IMR-90 (cell line): ENCODE measurements around the gene SF3A2. TPM values are rescaled to one million over a fixed set of nuclear protein-coding genes. Genes with fewer than 3 reads are reported as not detected.

Experiments used
- ATAC-seq: fragments of 200-7000 bp; cut with Tn5 transposase; 2 replicates; pipeline ENCODE4 v1.9.1; 2020; ENCODE audit warnings: low read depth, mild to moderate bottlenecking, moderate library complexity
- BruUV-seq: library from RNA; stranded (reverse); fragments of 400-500 nt; replicated peaks from 2 replicates; lab custom pipeline; 2021; lab: Mats Ljungman, UMichigan
- CTCF ChIA-PET: fragments of 300-600 bp; formaldehyde crosslinking; extraction: SDS; loops from one replicate; lab custom pipeline; 2021; ENCODE audit warnings: antibody characterized with exemption; lab: Yijun Ruan, JAX
- POLR2A ChIA-PET: fragments of 300-600 bp; sonication (Branson Sonifier 250); formaldehyde crosslinking; loops from one replicate; lab custom pipeline; 2022; ENCODE audit warnings: antibody characterized with exemption; ENCODE audit not compliant: unreplicated experiment; lab: Charles Lee
- DNase-seq: peaks from one replicate; pipeline ENCODE4 v3.0.0; 2013
- H2AFZ ChIP-seq: replicated peaks from 2 replicates; pipeline ENCODE3; 2013; ENCODE audit warnings: low read length, mild to moderate bottlenecking; ENCODE audit not compliant: poor library complexity
- H2AK5ac ChIP-seq: 2 replicates; pipeline ENCODE4 v1.6.1; 2013; ENCODE audit warnings: low read depth, low read length, inconsistent platforms
- H2AK9ac ChIP-seq: replicated peaks from 2 replicates; pipeline ENCODE3; 2013; ENCODE audit warnings: mild to moderate bottlenecking, low read depth, low read length, moderate library complexity; ENCODE audit not compliant: poor library complexity
- H2BK120ac ChIP-seq: 2 replicates; pipeline ENCODE4 v1.6.1; 2013; ENCODE audit warnings: low read depth, low read length, inconsistent platforms
- H2BK15ac ChIP-seq: 3 replicates; pipeline ENCODE4 v1.6.1; 2013; ENCODE audit warnings: low read depth, low read length, inconsistent platforms
- H2BK20ac ChIP-seq: 2 replicates; pipeline ENCODE4 v1.6.1; 2013; ENCODE audit warnings: low read depth, mild to moderate bottlenecking, inconsistent platforms, low read length, moderate library complexity
- H2BK5ac ChIP-seq: 2 replicates; pipeline ENCODE4 v1.6.1; 2013; ENCODE audit warnings: mild to moderate bottlenecking, low read depth, low read length, inconsistent platforms; ENCODE audit not compliant: poor library complexity, severe bottlenecking
- H3K14ac ChIP-seq: replicated peaks from 2 replicates; pipeline ENCODE4 v1.6.1; 2013; ENCODE audit warnings: low read depth, low read length, inconsistent platforms
- H3K18ac ChIP-seq: 2 replicates; pipeline ENCODE4 v1.6.1; 2013; ENCODE audit warnings: low read depth, low read length, control low read depth
- H3K23ac ChIP-seq: 2 replicates; pipeline ENCODE4 v1.6.1; 2013; ENCODE audit warnings: low read depth, low read length, inconsistent platforms
- H3K27ac ChIP-seq: 2 replicates; pipeline ENCODE4 v1.5.1; 2013; ENCODE audit warnings: mild to moderate bottlenecking, control low read depth, low read length; ENCODE audit not compliant: insufficient read depth
- H3K27me3 ChIP-seq: 2 replicates; pipeline ENCODE4 v1.6.1; 2013; ENCODE audit warnings: low read length; ENCODE audit not compliant: control insufficient read depth, insufficient read depth
- H3K36me3 ChIP-seq: 2 replicates; pipeline ENCODE4 v1.6.1; 2013; ENCODE audit warnings: low read length, mixed read lengths; ENCODE audit not compliant: control insufficient read depth, insufficient read depth
- H3K4ac ChIP-seq: 2 replicates; pipeline ENCODE4 v1.6.1; 2013; ENCODE audit warnings: low read depth, low read length, inconsistent platforms
- H3K4me1 ChIP-seq: 2 replicates; pipeline ENCODE4 v1.6.1; 2013; ENCODE audit warnings: low read length, mixed read lengths; ENCODE audit not compliant: control insufficient read depth, insufficient read depth
- H3K4me2 ChIP-seq: 2 replicates; pipeline ENCODE4 v1.6.1; 2013; ENCODE audit warnings: low read depth, mild to moderate bottlenecking, control low read depth, low read length, moderate library complexity
- H3K4me3 ChIP-seq: 2 replicates; pipeline ENCODE4 v1.5.1; 2013; ENCODE audit warnings: low read depth, mild to moderate bottlenecking, control low read depth, low read length, moderate library complexity; ENCODE audit not compliant: insufficient read depth
- H3K56ac ChIP-seq: 2 replicates; pipeline ENCODE4 v1.6.1; 2013; ENCODE audit warnings: low read length, inconsistent platforms; ENCODE audit not compliant: insufficient read depth; ENCODE audit errors: extremely low read depth
- H3K79me1 ChIP-seq, 2 experiments: 2 replicates each; pipeline ENCODE4 v1.6.1; 2013; ENCODE audit warnings: low read length in 2 of 2, inconsistent platforms in 1 of 2, low read depth in 1 of 2
- H3K9ac ChIP-seq: 2 replicates; pipeline ENCODE4 v1.6.1; 2013; ENCODE audit warnings: low read depth, low read length, control low read depth
- H3K9me1 ChIP-seq: 2 replicates; pipeline ENCODE4 v1.6.1; 2013; ENCODE audit warnings: low read length, inconsistent platforms; ENCODE audit not compliant: insufficient read depth
- H3K9me3 ChIP-seq: 2 replicates; pipeline ENCODE4 v1.6.1; 2013; ENCODE audit warnings: low read length; ENCODE audit not compliant: control insufficient read depth, insufficient read depth
- H4K20me1 ChIP-seq: 2 replicates; pipeline ENCODE4 v1.6.1; 2013; ENCODE audit warnings: low read length, inconsistent platforms; ENCODE audit not compliant: insufficient read depth
- H4K5ac ChIP-seq: 2 replicates; pipeline ENCODE4 v1.6.1; 2013; ENCODE audit warnings: mild to moderate bottlenecking, low read depth, low read length, control low read depth
- H4K8ac ChIP-seq, 2 experiments: 2 replicates each; pipeline ENCODE4 v1.6.1; 2013; ENCODE audit warnings: low read depth in 2 of 2, low read length in 2 of 2, control low read depth in 1 of 2, inconsistent platforms in 1 of 2
- H4K91ac ChIP-seq: 2 replicates; pipeline ENCODE4 v1.6.1; 2013; ENCODE audit warnings: low read depth, low read length, inconsistent platforms; ENCODE audit not compliant: insufficient read depth
- BHLHE40 ChIP-seq: fragments of 150-350 bp; IDR thresholded peaks from 2 replicates; pipeline ENCODE4 v1.6.1; 2016; ENCODE audit warnings: mild to moderate bottlenecking, low read depth, low read length
- CEBPB ChIP-seq: IDR thresholded peaks from 2 replicates; pipeline ENCODE4 v1.6.1; 2012; ENCODE audit warnings: low read depth, low read length, improper control_type of control experiment
- ELK1 ChIP-seq: fragments of 150-350 bp; IDR thresholded peaks from 2 replicates; pipeline ENCODE4 v1.6.1; 2016; ENCODE audit warnings: low read depth, mild to moderate bottlenecking, low read length, moderate library complexity, borderline replicate concordance
- FOS ChIP-seq: fragments of 150-350 bp; IDR thresholded peaks from 2 replicates; pipeline ENCODE4 v1.6.1; 2016; ENCODE audit warnings: low read depth, low read length
- MAFK ChIP-seq: IDR thresholded peaks from 2 replicates; pipeline ENCODE4 v1.6.1; 2012; ENCODE audit warnings: low read depth, low read length, improper control_type of control experiment
- MAZ ChIP-seq: IDR thresholded peaks from 2 replicates; pipeline ENCODE4 v1.6.1; 2012; ENCODE audit warnings: low read depth, mild to moderate bottlenecking, low read length, improper control_type of control experiment, moderate library complexity, borderline replicate concordance
- MXI1 ChIP-seq: IDR thresholded peaks from 2 replicates; pipeline ENCODE4 v1.6.1; 2012; ENCODE audit warnings: low read depth, mild to moderate bottlenecking, low read length, moderate library complexity, borderline replicate concordance
- NFE2L2 ChIP-seq: fragments of 150-350 bp; IDR thresholded peaks from 2 replicates; pipeline ENCODE4 v1.6.1; 2016; ENCODE audit warnings: low read depth, mild to moderate bottlenecking, low read length
- POLR2A ChIP-seq: IDR thresholded peaks from 2 replicates; pipeline ENCODE4 v1.6.1; 2012; ENCODE audit warnings: mild to moderate bottlenecking, low read depth, low read length
- RAD21 ChIP-seq: IDR thresholded peaks from 2 replicates; pipeline ENCODE4 v1.6.1; 2012; ENCODE audit warnings: low read length, improper control_type of control experiment
- USF2 ChIP-seq: fragments of 150-350 bp; IDR thresholded peaks from 2 replicates; pipeline ENCODE4 v1.6.1; 2017; ENCODE audit warnings: mild to moderate bottlenecking, antibody characterized with exemption, low read length, low read depth
- WGBS, 2 experiments: methylation state at CpG; one replicate each; pipeline versions ENCODE4 v1.1.5 to v1.1.7; 2013; ENCODE audit warnings: missing lambda C conversion rate in 2 of 2; ENCODE audit not compliant: insufficient read length in 1 of 2; ENCODE audit errors: extremely low coverage in 2 of 2; 5-methylcytosine and 5-hydroxymethylcytosine counted together
- dilution Hi-C: fragments of 300-500 bp; cut with HindIII; formaldehyde crosslinking; loops from one replicate; pipeline ENCODE4 v1.14.3; 2018; ENCODE audit warnings: low sequenced_read_pairs; ENCODE audit not compliant: unreplicated experiment
- in situ Hi-C: fragments of 300-500 bp; cut with MboI; formaldehyde crosslinking; loops from 3 replicates; pipeline ENCODE4 v1.14.3; 2019; ENCODE audit warnings: low sequenced_read_pairs, inconsistent platforms, mixed read lengths
- intact Hi-C: fragments of 100-400 bp; cut with micrococcal nuclease; formaldehyde crosslinking; loops from 2 replicates; pipeline ENCODE4 v1.10.0; 2022
- polyA plus RNA-seq, 3 experiments: library from polyadenylated mRNA; depleted of rRNA; stranded (reverse); fragments of >200 nt; gene quantifications; 2 replicates each; pipeline ENCODE4 v1.2.3, GENCODE V29; 2012; ENCODE audit warnings: low replicate concordance in 1 of 3
- total RNA-seq: library from RNA; depleted of rRNA; stranded (reverse); fragments of >200 nt; gene quantifications from 2 replicates; pipeline ENCODE4 v1.2.3, GENCODE V29; 2012
- TF ChIP-seq, protein P1 (sequence below): conservative IDR thresholded peaks from 2 replicates; pipeline ENCODE4 v1.5.1; 2012; ENCODE audit warnings: mild to moderate bottlenecking, low read depth, low read length, improper control_type of control experiment

Gene SF3A2
- total and polyA plus RNA-seq, 2 of the 4 experiments (the other 2 are of a cell fraction), result 4.8 to 34.5 TPM

DNA sequence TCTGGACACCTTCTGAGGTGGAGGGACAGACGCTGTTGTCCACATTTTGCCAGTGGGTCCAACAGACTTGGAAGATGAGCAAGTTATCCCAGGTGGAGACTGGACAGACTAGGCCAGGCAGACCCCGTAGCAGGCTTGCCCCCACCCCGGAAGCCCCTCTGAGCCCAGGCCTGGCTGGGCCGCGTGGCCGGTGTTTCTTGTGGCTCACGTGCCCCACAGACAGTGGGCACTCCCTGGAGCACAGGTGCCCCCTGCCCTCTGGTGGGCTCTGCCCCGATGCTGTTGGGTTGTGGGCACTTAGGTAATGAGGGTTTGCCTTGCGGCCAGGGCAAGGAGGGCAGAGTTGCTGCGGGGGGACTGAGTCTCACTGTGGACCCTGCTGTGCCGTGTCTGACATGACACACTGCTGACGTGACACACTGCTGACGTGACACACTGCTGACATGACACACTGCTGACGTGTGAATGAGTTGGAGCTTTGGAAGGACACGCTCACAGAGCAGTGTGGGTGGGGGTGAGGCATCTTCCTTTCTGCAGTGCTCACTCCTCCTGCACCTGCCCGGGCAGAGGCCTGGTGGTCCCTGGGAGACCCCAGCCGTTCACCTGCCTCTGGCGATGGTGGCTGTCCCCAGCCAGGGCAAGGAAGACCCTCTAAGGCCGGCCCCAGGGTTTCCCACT is 47.8 kb upstream of the SF3A2 start:
- Histone ChIP-seq H3K9ac (no peak overlapping the region), H3K36me3 (peaks cover 60% of the 10 kb centered on the region), H4K20me1 (peaks cover 54% of the 10 kb centered on the region), H3K4me3 (no peak overlapping the region), H3K4me1 (peaks cover 17% of the 10 kb centered on the region), H2AK9ac (no peak overlapping the region), H3K79me1 (peaks cover 9 to 89% of the 10 kb centered on the region in 2 experiments), H3K23ac (peak overlapping the region; percentile 23; the same call in 1 of the 2 replicates), H2BK5ac (peak overlapping the region; percentile 42), H3K4ac (peak overlapping the region; percentile 67), H2BK20ac (no peak overlapping the region), H4K8ac (peak overlapping the region in 1 of 2 experiments; percentile 67; a peak in 1 of 4 replicates), H3K9me3 (no peaks in the 10 kb centered on the region), H2BK15ac (no peak overlapping the region), H2AK5ac (peak overlapping the region; percentile 77), H2BK120ac (no peak overlapping the region; the same call in 1 of the 2 replicates), H3K4me2 (no peak overlapping the region), H3K9me1 (peaks cover 21% of the 10 kb centered on the region), H4K91ac (no peak overlapping the region), H3K14ac (peak overlapping the region; percentile 68; the same call in 1 of the 2 replicates), H3K18ac (no peak overlapping the region), H3K56ac (no peak overlapping the region), H3K27ac (no peak overlapping the region), H4K5ac (no peak overlapping the region), H2AFZ (peak overlapping the region; percentile 58), H3K27me3 (no peaks in the 10 kb centered on the region)
- intact Hi-C loops (no loop called here), dilution Hi-C loops (no loop called here), in situ Hi-C loops (no loop called here)
- ChIA-PET CTCF (no interaction called here), POLR2A (no interaction called here)
- DNase-seq, result peak; percentile 86
- TF ChIP-seq NFE2L2, result peak; percentile 48; the same call in 1 of the 2 replicates
- TF ChIP-seq POLR2A, result no peak
- no peak for TF ChIP-seq ELK1
- TF ChIP-seq, protein P1, sequence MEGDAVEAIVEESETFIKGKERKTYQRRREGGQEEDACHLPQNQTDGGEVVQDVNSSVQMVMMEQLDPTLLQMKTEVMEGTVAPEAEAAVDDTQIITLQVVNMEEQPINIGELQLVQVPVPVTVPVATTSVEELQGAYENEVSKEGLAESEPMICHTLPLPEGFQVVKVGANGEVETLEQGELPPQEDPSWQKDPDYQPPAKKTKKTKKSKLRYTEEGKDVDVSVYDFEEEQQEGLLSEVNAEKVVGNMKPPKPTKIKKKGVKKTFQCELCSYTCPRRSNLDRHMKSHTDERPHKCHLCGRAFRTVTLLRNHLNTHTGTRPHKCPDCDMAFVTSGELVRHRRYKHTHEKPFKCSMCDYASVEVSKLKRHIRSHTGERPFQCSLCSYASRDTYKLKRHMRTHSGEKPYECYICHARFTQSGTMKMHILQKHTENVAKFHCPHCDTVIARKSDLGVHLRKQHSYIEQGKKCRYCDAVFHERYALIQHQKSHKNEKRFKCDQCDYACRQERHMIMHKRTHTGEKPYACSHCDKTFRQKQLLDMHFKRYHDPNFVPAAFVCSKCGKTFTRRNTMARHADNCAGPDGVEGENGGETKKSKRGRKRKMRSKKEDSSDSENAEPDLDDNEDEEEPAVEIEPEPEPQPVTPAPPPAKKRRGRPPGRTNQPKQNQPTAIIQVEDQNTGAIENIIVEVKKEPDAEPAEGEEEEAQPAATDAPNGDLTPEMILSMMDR, result no peak
- TF ChIP-seq MXI1, result no peak
- peak; percentile 60; the same call in 1 of the 2 replicates for TF ChIP-seq FOS
- TF ChIP-seq MAFK, result peak; percentile 72
- no peak for TF ChIP-seq CEBPB
- no peak for TF ChIP-seq BHLHE40
- no peak for TF ChIP-seq RAD21
- TF ChIP-seq MAZ, result 0 out of 2 replicates have a peak, but pooled peaks have one; percentile 19
- no peak for TF ChIP-seq USF2
- 78% methylated on average over 5 of the region's 19 CpGs; no CpG with 5 or more reads in 1 of the 2 experiments for WGBS, 2 experiments
- BruUV-seq, result no TSS peak
- no peak for ATAC-seq
